Forelimb muscle (tissue), 1 donor: ENCODE measurements around the gene COX5A. TPM values are rescaled to one million over a fixed set of nuclear protein-coding genes. Genes with fewer than 3 reads are reported as not detected.

ENCODE experiments used
- DNase-seq: peaks from one replicate; pipeline ENCODE4 v3.0.0-alpha.2; 2013; ENCODE audit warnings: low read depth
- polyA plus RNA-seq: library from polyadenylated mRNA; unstranded; fragments of 120-200 nt; gene quantifications from one replicate; pipeline ENCODE4 v1.2.1, GENCODE V29; 2013; ENCODE audit not compliant: insufficient read length

Gene COX5A
- polyA plus RNA-seq, 1 donor = 249 TPM

DNA sequence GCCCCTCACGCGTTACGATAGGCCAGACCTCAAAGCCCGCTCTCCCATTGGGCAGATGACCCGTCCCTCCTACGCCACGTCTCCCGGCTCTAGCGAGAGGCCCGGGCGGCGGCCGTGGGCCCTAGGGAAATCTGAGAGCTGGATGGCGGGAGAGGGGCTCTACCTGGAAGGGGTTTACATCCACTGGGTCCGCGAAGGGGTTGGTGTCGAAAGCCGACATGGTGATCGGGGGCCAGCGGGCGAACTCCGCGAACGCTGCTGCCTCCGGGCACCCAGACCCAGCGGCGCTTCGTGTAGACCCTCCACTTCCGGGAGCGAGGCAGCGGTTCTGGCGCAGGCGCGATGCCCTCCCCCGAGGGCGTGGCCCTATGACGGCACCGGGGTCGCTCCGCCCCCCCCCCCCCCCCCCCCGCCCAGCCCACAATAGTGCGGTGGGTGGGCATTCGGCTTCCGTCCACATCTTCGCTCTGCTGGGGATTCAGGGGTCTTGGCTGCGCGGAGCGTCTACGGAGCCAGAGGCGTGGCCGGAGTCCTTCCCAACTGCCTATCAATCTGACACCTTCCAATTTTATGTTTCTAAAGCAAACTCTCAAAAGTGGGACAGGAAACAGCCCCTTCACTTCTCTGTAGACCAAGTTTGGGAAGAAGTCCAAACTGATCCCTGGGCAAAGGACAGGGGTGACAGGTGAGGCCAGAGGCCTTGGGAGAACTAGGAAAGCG, 64.7 kb downstream of the COX5A start, which contains the start of gene SCAMP2:
Gene SCAMP2 (minus strand): TSS at position 330 of the 720 bp plus-strand sequence. CDS start 110 bp downstream, at position 220.
- DNase-seq = peak; percentile 88

DNA sequence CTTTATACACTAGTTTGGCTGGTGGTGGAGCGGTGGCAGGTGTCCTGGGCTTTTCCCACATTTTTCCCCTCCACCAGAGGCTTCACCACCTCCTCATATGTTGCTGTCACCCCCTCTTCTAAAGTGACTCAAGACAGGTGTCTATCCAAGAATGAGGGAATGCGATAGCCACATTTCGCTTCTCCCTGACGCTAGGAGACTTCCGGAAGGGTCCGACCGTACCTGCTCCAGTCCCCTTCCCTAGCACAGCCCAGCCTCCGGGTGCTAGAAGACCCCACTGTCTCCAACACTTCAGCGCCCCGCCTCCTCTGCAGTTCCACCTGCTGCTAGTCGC, 65.2 kb downstream of the COX5A start:
- DNase-seq = no peak

GRCh38 chr15:74870436-74871215, 67.2 kb downstream of the COX5A start:
- no peak for DNase-seq

Other genes with a start within 250 kb of the COX5A start
- gene EDC3, start 242.0 kb downstream of the COX5A start, polyA plus RNA-seq = 23.7 TPM
- not detected for gene CYP1A1, start 212.5 kb downstream of the COX5A start, polyA plus RNA-seq
- gene CYP1A2, start 189.2 kb downstream of the COX5A start, polyA plus RNA-seq = 0.10 TPM
- gene CSK, start 156.0 kb downstream of the COX5A start, polyA plus RNA-seq = 31.7 TPM
- gene LMAN1L, start 125.2 kb downstream of the COX5A start, polyA plus RNA-seq = not detected
- not detected for gene CPLX3, start 111.4 kb downstream of the COX5A start, polyA plus RNA-seq
- gene ULK3, start 94.9 kb downstream of the COX5A start, polyA plus RNA-seq = 33.3 TPM
- 48.0 TPM for gene SCAMP2, start 64.7 kb downstream of the COX5A start, polyA plus RNA-seq
- gene MPI, start 48.0 kb downstream of the COX5A start, polyA plus RNA-seq = 53.6 TPM
- 50.0 TPM for gene FAM219B, start 31.2 kb downstream of the COX5A start, polyA plus RNA-seq
- gene RPP25, start 18.7 kb upstream of the COX5A start, polyA plus RNA-seq = 0.75 TPM
- 4.8 TPM for gene SCAMP5, start 57.5 kb upstream of the COX5A start, polyA plus RNA-seq
- gene PPCDC, start 85.5 kb upstream of the COX5A start, polyA plus RNA-seq = 6.1 TPM